PC-9 (cell line): ENCODE results near the gene CD164.

ENCODE experiments used
- EZH2 ChIP-seq: fragments of 200-600 bp; sonication (generic); IDR thresholded peaks from 2 replicates; pipeline ENCODE4 v1.8.0; 2017; ENCODE audit warnings: antibody characterized with exemption, low read depth
- TF ChIP-seq, protein P1 (sequence below): fragments of 200-600 bp; sonication (generic); conservative IDR thresholded peaks from 2 replicates; pipeline ENCODE4 v1.6.1; 2017; ENCODE audit warnings: mixed run types, antibody characterized with exemption, mild to moderate bottlenecking, moderate library complexity

GRCh38 chr6:109342506-109342905, 39.8 kb downstream of the CD164 start:
- no peak for TF ChIP-seq EZH2
- TF ChIP-seq, protein P1, sequence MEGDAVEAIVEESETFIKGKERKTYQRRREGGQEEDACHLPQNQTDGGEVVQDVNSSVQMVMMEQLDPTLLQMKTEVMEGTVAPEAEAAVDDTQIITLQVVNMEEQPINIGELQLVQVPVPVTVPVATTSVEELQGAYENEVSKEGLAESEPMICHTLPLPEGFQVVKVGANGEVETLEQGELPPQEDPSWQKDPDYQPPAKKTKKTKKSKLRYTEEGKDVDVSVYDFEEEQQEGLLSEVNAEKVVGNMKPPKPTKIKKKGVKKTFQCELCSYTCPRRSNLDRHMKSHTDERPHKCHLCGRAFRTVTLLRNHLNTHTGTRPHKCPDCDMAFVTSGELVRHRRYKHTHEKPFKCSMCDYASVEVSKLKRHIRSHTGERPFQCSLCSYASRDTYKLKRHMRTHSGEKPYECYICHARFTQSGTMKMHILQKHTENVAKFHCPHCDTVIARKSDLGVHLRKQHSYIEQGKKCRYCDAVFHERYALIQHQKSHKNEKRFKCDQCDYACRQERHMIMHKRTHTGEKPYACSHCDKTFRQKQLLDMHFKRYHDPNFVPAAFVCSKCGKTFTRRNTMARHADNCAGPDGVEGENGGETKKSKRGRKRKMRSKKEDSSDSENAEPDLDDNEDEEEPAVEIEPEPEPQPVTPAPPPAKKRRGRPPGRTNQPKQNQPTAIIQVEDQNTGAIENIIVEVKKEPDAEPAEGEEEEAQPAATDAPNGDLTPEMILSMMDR: no peak
